Tibial artery (tissue), 4 donors: ENCODE results near the gene FGF12.
"Not testable (repeated sequence)": the region's sequence is repeated elsewhere in the genome, so short reads cannot be mapped to it uniquely, and the experiment has no call there.

Experiments
- DNase-seq, 2 donors: peaks; one replicate each; pipeline ENCODE4 v3.0.0-alpha.2; 2019
- H3K27ac ChIP-seq, 2 donors: fragments of 200-600 bp; sonication (generic) in 1 of 2; 1 replicate in 1 of 2; 2 replicates in 1 of 2; pipeline ENCODE4 v1.5.1; 2018 to 2019; ENCODE audit warnings: mild to moderate bottlenecking in 1 of 2
- H3K27me3 ChIP-seq, 2 donors: fragments of 200-600 bp; sonication (generic) in 1 of 2; one replicate each; pipeline versions ENCODE4 v1.5.1 to v1.6.0; 2016 to 2019
- H3K36me3 ChIP-seq, 3 donors: fragments of 200-600 bp; sonication (generic) in 2 of 3; one replicate each; pipeline ENCODE4 v1.5.1; 2016 to 2019; ENCODE audit warnings: mild to moderate bottlenecking in 2 of 3
- H3K4me1 ChIP-seq, 4 donors: fragments of 200-600 bp; sonication (generic) in 2 of 4; 1 replicate in 3 of 4; 2 replicates in 1 of 4; pipeline ENCODE4 v1.5.1; 2016 to 2019
- H3K4me3 ChIP-seq, 2 donors: fragments of 200-600 bp; sonication (generic) in 1 of 2; 1 replicate in 1 of 2; 2 replicates in 1 of 2; pipeline ENCODE4 v1.5.1; 2018 to 2019; ENCODE audit warnings: mild to moderate bottlenecking in 2 of 2
- H3K9me3 ChIP-seq, 3 donors: fragments of 200-600 bp; sonication (generic) in 1 of 3; one replicate each; pipeline ENCODE4 v1.5.1; 2016 to 2019
- intact Hi-C: fragments of 100-400 bp; cut with DNase I; formaldehyde crosslinking; loops from one replicate; pipeline ENCODE4 v1.15.0; 2023; ENCODE audit warnings: low total_unique reads
- TF ChIP-seq, protein P1 (sequence below), 2 experiments: fragments of 200-600 bp in 1 of 2; fragments of 450-650 bp in 1 of 2; IDR thresholded peaks; one replicate each; pipeline ENCODE4 v1.5.1; 2017 to 2019; ENCODE audit warnings: antibody characterized with exemption in 2 of 2, mild to moderate bottlenecking in 1 of 2, moderate library complexity in 1 of 2

FGF12 gene

GRCh38 chr3:192577811-192578210, 149.5 kb downstream of the FGF12 start:
- no peaks in the 10 kb centered on the region for H3K9me3 ChIP-seq
- no peak overlapping the region for H3K4me3 ChIP-seq
- TF ChIP-seq, protein P1, sequence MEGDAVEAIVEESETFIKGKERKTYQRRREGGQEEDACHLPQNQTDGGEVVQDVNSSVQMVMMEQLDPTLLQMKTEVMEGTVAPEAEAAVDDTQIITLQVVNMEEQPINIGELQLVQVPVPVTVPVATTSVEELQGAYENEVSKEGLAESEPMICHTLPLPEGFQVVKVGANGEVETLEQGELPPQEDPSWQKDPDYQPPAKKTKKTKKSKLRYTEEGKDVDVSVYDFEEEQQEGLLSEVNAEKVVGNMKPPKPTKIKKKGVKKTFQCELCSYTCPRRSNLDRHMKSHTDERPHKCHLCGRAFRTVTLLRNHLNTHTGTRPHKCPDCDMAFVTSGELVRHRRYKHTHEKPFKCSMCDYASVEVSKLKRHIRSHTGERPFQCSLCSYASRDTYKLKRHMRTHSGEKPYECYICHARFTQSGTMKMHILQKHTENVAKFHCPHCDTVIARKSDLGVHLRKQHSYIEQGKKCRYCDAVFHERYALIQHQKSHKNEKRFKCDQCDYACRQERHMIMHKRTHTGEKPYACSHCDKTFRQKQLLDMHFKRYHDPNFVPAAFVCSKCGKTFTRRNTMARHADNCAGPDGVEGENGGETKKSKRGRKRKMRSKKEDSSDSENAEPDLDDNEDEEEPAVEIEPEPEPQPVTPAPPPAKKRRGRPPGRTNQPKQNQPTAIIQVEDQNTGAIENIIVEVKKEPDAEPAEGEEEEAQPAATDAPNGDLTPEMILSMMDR (IDR thresholded peaks at IDR 0.05), result no peak
- intact Hi-C loops, result no loop called here
- H3K27ac ChIP-seq, result no peak overlapping the region
- H3K4me1 ChIP-seq, result no peaks in the 10 kb centered on the region
- no peaks in the 10 kb centered on the region for H3K27me3 ChIP-seq
- H3K36me3 ChIP-seq, result no peaks in the 10 kb centered on the region
- DNase-seq, result no peak

GRCh38 chr3:192577271-192577670, 150.1 kb downstream of the FGF12 start:
- TF ChIP-seq, protein P1 (IDR thresholded peaks at IDR 0.05), result no peak
- Histone ChIP-seq H3K4me1 (no peaks in the 10 kb centered on the region), H3K4me3 (no peak overlapping the region), H3K36me3 (no peaks in the 10 kb centered on the region), H3K27me3 (no peaks in the 10 kb centered on the region), H3K27ac (no peak overlapping the region), H3K9me3 (no peaks in the 10 kb centered on the region)
- intact Hi-C loops, result no loop called here
- no peak for DNase-seq

- H3K36me3 ChIP-seq, intact Hi-C loops, H3K27ac ChIP-seq, H3K27me3 ChIP-seq, DNase-seq, H3K4me1 ChIP-seq, H3K4me3 ChIP-seq, H3K9me3 ChIP-seq: not testable (repeated sequence)
These were observed 150.6 kb downstream of the FGF12 start for GRCh38 chr3:192576704-192577103.

- Histone ChIP-seq H3K4me1 (no peaks in the 10 kb centered on the region), H3K27ac (no peak overlapping the region), H3K4me3 (no peak overlapping the region), H3K9me3 (no peaks in the 10 kb centered on the region), H3K27me3 (no peaks in the 10 kb centered on the region), H3K36me3 (no peaks in the 10 kb centered on the region)
- intact Hi-C loops, result no loop called here
- no peak for DNase-seq
- TF ChIP-seq, protein P1 (IDR thresholded peaks at IDR 0.05), result no peak
These were observed 151.3 kb downstream of the FGF12 start for GRCh38 chr3:192575879-192576506.

DNA sequence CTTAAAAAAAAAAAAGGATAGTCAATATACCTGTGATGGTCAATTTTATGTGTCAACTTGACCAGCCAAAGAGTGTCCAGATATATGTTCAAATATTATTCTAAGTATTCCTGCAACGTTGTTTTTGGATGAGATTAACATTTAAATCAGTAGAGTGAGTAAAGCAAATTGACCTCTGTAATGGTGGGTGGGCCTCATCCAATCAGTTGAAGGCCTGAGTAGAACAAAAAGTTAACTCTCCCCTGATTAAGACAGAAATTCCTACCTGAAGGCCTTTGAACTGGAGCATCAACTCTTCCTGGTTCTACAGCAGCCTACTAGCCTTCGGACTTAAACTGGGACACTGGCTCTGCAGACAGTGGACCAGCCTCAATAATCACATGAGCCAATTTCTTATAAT, 154.1 kb downstream of the FGF12 start:
- intact Hi-C loops, result no loop called here
- TF ChIP-seq, protein P1 (IDR thresholded peaks at IDR 0.05), result no peak
- no peaks in the 10 kb centered on the region for H3K9me3 ChIP-seq
- no peak overlapping the region for H3K4me3 ChIP-seq
- no peaks in the 10 kb centered on the region for H3K36me3 ChIP-seq
- H3K27ac ChIP-seq, result no peak overlapping the region
- H3K27me3 ChIP-seq, result no peaks in the 10 kb centered on the region
- no peak for DNase-seq
- H3K4me1 ChIP-seq, result peaks cover 0 to 3% (median 0%) of the 10 kb centered on the region in 4 donors

DNA sequence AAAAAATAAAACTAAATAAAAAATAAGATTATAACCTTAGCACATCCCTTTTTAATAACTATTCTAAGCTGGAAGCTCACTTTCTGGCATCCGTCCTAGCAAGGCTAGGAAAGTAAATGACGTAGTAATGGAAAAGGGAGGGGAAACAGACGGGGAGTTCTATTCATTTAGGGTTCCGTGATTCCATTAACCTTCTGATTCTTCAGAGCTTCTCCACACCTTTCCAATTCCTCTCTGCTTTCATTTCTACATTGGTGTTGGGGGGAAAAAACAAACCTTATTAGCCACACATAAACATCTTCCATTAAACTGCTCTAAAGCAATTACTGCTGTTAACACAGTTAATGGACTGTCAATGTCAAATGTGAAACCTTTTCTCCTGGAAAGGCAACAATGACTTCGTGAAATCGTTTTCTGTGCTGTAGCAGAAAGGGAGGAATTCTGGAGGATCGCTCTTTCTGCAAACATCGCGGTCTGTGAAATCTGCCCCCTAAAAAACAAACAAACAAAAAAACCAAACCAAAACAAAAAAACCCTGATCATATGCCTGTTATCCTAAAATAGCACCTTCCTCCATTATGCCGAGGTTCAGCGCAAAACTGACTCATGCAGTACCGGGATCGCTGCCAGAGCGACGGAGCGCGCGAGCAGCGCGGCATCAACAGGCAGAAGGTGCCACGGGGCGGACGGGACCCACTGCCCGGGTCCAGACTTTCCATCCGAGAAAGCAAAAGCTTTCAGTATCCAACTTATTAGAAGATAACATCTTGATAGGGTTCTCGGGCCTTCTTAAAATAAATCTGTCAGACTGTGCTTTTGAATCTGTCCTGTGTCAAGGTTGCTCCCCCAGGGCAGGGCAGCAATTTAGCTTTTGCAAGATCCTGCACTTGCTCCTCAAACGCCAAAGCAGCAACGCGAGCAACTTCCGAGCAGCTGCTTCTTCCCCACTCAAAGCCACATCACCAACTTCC, 156.2 kb downstream of the FGF12 start:
- intact Hi-C loops, result no loop called here
- Histone ChIP-seq H3K27ac (peak overlapping the region; percentile 50 to 55), H3K36me3 (no peaks in the 10 kb centered on the region), H3K4me1 (peaks cover 0 to 3% (median 0%) of the 10 kb centered on the region in 4 donors), H3K9me3 (no peaks in the 10 kb centered on the region), H3K4me3 (peak overlapping the region; percentile 47 to 49), H3K27me3 (no peaks in the 10 kb centered on the region)
- TF ChIP-seq, protein P1 (IDR thresholded peaks at IDR 0.05), result no peak
- peak; percentile 36 to 75 for DNase-seq
